Fibroblast of skin of back (primary cell): ENCODE results near the gene SMYD3.

Experiments used
- DNase-seq: peaks from one replicate; pipeline ENCODE4 v3.0.0-alpha.2; 2013

SMYD3 gene

GRCh38 chr1:246302711-246303317 lies 204.3 kb downstream of the SMYD3 start:
- DNase-seq: peak; percentile 54

DNA sequence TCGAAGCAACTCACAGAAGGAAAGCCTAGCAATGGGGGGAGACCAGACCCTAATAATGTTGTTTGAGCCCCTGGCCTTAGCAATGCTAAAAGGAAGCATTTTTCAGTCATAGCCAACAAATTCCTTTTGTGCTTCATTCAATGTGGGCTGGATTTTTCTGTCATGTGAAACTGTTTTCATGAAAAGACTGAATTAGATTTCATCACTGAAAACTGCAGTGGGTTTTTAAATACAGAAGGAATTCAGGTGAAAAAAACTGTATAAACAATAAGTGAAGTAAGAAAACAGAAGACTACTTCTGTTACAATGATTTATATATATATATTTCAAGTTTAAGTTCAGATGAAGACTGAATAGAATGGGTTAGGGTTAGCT lies 204.8 kb downstream of the SMYD3 start:
- DNase-seq: peak; percentile 16

DNA sequence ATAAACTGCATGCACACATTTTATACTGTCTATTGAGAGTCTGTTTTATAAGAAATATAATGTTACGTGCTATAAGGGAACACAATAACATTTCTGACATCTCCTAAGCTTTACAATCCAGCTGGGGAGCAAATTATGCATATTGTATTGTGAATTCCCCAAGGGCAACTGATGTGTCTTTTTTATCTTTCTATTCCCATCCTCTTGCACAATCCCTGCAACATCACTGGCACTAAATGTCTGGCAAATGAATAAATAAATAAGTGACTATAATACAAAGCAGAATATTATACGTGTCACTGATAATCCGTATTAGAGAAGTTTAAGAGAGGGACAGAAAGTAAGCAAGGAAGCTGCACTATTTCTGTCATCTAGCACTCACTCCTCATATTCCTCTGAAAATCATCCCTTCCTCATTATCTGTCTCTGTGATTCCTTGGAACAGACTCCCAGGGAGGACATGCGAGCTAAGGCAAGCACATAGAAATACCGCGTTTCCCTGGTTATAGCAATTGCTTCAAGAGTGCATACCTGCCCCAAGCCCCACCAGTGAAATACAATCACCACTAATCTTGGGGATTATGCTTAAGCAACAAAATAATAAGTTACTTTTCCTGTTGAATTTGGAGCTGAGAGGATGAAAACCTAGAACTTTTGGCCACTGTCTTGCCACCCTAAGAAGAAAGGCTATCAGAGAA lies 205.4 kb downstream of the SMYD3 start:
- no peak for DNase-seq

DNA sequence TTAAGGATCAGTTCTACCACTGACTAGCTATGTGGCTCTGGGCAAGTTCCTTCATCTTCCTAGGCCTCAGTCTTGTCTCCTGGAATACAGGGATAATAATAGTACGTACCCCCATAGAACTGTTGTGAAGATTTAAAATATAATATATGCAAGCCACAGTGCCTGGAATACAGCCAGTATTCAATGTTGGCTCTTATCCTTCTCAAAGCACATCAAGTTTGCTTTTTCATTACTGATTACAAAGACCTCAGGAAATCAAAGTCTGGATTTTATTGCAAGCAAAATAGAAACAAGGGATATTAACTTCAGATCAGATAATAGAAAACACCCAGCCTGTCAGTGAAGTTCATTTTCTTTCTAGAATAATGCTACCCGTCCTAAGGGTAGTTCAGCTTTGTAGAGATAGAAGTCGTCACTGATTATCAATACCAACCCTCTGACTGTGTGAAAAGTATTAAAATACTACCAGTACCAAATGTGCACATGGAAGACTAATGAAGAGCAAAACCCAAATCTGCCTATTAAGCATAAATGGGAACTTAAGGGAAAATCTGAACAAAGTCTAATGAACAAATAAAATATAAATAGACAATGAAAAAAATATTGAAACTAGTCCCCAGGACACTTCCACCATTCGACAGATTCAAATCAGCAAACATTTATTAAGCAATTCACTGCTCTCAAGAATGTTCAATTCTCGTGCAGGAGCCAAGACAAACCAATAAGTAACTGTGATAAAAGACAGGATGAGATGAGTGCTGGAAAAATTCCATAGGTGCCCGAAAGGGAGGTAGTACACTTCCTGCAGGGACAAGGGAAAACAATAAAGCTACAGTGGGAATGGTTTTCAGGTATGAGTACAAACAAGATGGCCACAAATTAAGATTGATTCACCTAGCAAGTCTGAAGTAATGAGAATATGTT lies 206.2 kb downstream of the SMYD3 start:
- no peak for DNase-seq

DNA sequence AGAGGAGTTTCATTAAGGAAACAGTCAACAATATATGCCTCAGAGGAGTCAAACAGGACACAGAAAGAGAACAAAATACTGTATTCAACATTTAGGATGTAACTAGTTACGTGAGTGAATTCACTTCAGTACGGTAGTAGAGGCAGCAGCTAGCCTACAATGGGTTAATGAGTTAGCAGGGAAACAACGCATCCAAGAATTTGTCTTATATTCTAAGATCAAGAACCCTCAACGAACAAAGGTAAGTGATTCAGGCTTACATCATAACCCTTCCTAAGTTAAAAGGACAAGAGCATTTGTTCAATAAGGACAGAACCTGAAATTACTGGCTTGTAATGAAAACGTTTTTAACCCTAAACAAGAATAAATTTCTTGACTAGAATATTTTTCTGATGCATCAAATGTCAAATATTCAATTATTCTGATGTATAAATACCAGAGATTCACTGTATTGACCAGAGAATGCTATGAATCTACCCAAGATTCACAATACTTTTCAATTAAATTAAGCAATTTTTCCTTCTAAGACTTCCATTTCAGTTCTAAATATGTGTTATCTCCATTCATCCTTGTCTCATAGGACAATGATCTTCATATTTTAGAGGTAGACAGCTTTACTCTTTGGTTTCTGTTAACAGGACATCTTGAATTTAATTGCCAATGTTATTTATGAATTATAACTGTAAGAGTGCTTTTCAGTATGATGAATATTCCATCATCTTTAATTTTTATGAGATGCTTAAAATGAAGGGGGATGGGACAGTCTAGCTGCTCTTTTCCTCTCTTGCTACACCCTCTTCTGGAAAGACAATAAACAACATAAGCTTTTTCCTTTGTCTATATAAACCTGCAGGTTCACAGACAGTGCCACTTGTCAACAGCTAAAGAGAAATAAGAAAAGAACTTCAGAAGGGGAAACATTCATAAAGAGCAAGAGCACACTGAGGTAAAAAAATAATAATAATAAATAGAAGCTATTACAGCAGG lies 209.5 kb downstream of the SMYD3 start:
- no peak for DNase-seq

GRCh38 chr1:246295968-246296367 lies 211.1 kb downstream of the SMYD3 start:
- DNase-seq: no peak

- no peak for DNase-seq
These were observed 211.7 kb downstream of the SMYD3 start for GRCh38 chr1:246295340-246295739.

- DNase-seq: no peak
These were observed 212.8 kb downstream of the SMYD3 start for GRCh38 chr1:246294263-246294662.

DNA sequence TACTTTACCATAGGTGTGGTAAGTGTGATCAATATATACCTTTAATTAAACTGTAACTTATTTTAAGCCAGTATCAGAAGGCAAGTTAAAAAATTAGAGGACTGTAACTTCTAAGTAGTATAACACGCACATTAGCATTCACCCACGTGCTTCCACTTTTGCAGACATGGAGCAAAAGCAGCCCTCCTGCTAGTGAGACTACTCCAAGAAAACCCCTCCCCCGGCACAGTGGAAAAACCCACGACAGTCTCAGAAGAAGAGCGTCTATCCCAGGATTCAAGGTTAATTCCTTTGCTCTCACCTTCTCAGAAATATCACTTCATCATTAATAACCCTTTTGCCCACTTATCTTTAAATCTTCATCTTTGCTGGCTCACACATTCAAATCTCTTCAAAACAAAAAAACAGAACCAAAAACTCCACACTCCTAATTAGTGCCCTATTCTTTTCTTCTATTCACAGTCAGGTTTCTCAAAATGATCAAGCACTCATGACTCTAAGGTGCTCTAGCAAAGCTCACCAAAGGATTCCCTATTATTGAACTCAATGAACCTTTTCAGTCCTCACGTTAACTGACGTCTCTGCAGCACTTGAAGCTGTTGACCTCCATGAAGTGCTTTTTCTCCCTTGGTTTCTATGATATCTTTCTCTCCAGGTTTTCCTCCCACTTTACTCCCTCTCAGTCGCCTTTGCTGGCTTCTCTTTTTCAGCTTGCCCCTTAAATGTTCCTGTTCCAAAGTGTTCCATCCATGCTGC lies 213.5 kb downstream of the SMYD3 start:
- no peak for DNase-seq

GRCh38 chr1:246292571-246292970 lies 214.5 kb downstream of the SMYD3 start:
- DNase-seq: no peak

GRCh38 chr1:246291127-246291526 lies 216.0 kb downstream of the SMYD3 start:
- no peak for DNase-seq

DNA sequence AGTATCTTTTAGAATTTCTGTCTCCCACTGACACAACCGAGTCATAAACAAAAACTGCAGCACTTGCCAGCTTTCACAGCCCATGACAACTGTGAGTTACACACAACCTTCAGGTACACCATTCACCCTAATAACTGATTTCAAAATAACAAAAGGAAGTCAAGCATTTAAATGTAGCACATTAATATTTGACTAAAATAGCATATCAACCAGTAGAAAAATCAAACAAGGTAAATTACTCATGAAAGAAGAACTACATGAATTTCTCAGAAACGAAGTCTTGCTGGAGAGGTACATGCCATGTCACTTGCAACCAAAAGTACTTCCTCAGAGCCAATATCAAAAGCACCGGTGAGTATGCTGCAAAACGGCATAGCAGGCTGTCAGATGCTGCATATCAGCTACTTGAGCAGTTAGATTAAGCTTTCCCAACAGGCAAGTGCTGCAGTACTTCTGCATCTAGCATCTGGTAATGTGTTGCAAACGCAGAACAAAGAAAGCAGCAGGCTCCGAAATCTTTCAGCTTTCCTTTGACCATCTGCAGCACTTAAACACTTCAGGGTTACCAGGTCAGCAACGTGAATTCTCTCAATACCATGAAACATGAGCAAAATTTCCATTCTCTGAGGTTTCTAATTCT lies 223.2 kb downstream of the SMYD3 start:
- DNase-seq: no peak

DNA sequence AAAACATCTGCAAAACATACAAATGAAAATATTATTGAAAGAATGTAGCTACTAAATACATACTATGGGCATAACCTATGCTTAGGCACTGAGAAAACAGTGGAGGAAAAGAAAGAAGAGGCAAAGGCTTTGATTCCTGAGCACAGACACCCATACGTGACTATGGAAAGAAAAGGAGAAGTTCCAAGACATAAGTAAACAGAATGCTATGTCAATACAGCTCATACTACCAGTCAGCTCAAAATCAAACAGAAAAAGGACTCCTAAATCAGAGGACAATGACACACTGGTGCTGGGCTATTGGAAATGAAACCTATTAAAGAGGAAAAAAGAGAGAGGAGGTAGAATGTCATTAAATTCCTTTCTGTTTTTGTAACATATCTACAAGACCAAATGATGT lies 225.4 kb downstream of the SMYD3 start:
- no peak for DNase-seq

- DNase-seq: no peak
These were observed 225.9 kb downstream of the SMYD3 start for GRCh38 chr1:246281195-246281594.

GRCh38 chr1:246280551-246280950 lies 226.5 kb downstream of the SMYD3 start:
- DNase-seq: peak; percentile 43

- no peak for DNase-seq
These were observed 227.7 kb downstream of the SMYD3 start for GRCh38 chr1:246279402-246279801.

DNA sequence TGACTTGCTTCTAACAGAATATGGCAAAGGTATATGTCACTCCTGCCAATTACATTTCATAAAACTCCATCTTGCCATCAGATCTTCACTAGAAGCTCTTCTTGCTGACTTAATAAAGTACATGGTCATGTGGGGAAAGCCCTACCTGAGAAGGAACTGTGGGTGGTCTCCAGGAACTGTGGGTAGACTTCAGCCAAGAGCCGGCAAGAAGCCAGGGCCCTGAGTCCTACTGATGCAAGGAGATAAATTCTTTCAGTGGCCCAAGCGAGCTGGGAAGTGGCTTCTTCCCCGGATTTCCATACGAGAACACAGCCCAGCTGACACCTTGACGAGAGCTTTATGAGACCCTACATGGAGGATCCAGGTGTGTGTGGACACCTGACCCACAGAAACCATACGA lies 228.7 kb downstream of the SMYD3 start:
- DNase-seq: no peak

DNA sequence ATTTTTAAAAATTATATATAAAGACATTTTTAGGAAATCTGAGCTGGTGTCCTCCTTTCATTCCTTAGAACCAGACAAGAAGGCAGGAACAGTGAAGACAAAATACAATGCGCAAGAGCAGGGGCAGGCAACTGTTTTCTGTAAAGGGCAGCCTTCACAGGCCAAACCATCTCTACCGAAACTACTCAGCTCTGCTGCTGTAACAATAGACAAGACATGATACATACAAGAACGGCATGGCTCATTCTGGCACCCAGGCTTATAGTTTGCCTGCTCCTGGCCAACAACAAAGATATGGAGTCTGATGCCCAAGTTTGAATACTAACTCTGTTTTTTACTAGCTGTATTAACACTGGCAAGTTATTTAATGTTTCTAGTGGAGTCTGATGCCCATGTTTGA lies 232.0 kb downstream of the SMYD3 start:
- DNase-seq: no peak

DNA sequence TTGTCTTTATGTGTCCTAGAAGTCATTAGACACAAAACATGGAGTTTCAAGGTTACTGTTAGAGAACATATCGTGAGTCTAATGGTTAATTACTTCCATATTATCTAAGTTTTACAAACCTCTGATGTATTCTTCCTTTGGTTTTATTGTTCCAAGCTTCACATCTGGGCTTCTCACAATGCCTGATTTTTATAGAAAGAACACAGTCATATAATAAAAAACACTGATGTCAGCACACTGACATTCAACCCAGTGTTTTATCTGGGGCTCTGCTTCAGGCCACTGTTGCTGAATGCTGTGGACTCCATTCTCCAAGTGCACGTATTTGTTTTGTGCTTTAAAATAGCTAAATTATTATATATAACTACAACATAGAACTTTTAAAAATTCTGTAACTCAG lies 232.9 kb downstream of the SMYD3 start:
- DNase-seq: no peak

- DNase-seq: peak; percentile 45
These were observed 235.6 kb downstream of the SMYD3 start for GRCh38 chr1:246271516-246271915.

DNA sequence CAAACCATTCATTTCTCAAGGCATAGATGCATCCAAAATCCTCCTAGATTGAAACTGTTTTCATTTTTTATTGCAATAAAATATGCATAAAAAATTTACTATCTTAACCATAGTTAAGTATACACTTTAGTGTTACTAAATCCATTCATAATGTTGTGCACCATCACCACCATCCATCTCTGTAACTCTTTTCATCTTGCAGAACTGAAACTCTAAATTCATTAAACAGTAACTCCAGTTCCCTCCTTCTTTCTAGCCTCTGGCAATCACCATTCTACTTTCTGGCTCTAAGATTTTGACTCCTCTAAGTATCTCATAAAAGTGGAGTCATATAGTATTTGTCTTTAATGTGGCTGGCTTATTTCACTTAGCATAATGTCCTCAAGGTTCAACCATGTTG lies 236.8 kb downstream of the SMYD3 start:
- no peak for DNase-seq
